Measurements from ENCODE around the gene PATJ. TPM values are rescaled to one million over a fixed set of nuclear protein-coding genes. Genes with fewer than 3 reads are reported as not detected.

PATJ gene
- total and polyA plus RNA-seq, 2 of the 13 experiments (the other 11 are each of a cell fraction or from before 2014, with no cell fraction given): 6.2 to 16.8 TPM

- ChIA-PET CTCF (ENCODE audit: low intra/inter-chr PET ratio, low total read pairs) (no interaction called here), POLR2A (no interaction called here)
- TF ChIP-seq MAF1 (CRISPR knock-in tag; IDR thresholded peaks at IDR 0.05; ENCODE audit: borderline replicate concordance): no peak
- no peak for TF ChIP-seq ATF1 (CRISPR knock-in tag; IDR thresholded peaks at IDR 0.05)
- TF ChIP-seq UBTF (CRISPR knock-in tag; IDR thresholded peaks at IDR 0.05): no peak
- H3K4me2 ChIP-seq (ENCODE audit: low read depth, low read length): no peak overlapping the region
- no peak overlapping the region for H3K9ac ChIP-seq (ENCODE audit: insufficient read depth, low read depth, low read length)
- FAIRE-seq (no peak), DNase-seq (ENCODE audit: low spot score) (no peak), ATAC-seq (no peak)
- H3K79me2 ChIP-seq (ENCODE audit: insufficient read depth, low read length): peaks cover 10% of the 10 kb centered on the region
- intact Hi-C loops (cut with micrococcal nuclease; ENCODE audit: unreplicated experiment) (no loop called here), in situ Hi-C loops (cut with HindIII; ENCODE audit: extremely low pct_ligation_motif_present, low pct_unique_long_range_greater_than_20kb) (no loop called here)
- no peaks in the 10 kb centered on the region for H3K9me3 ChIP-seq (ENCODE audit: low read length)
- H3K36me3 ChIP-seq (replicated peaks in 1 of 2; ENCODE audit: control insufficient read depth in 1 of 2, insufficient read depth in 2 of 2, low read length in 2 of 2): no peaks in the 10 kb centered on the region
- 100% methylated on average over 4 of the region's 4 CpGs for WGBS (ENCODE audit: low lambda C conversion rate)
- no peak overlapping the region for H3K27ac ChIP-seq (ENCODE audit: extremely low read length, insufficient read depth, low read length)
- no peaks in the 10 kb centered on the region for H3K27me3 ChIP-seq (ENCODE audit: control insufficient read depth in 1 of 2, insufficient read depth in 2 of 2, low read length in 2 of 2)
- no peak overlapping the region for H2AFZ ChIP-seq (ENCODE audit: low read length)
- H3K4me1 ChIP-seq (ENCODE audit: insufficient read depth, low read length): peaks cover 49% of the 10 kb centered on the region
- H4K20me1 ChIP-seq (ENCODE audit: insufficient read depth, low read length): no peaks in the 10 kb centered on the region
- BruUV-seq (replicated peaks): no TSS peak
- no peak overlapping the region for H3K4me3 ChIP-seq (replicated peaks in 1 of 3; ENCODE audit: insufficient read depth in 1 of 3, low read depth in 2 of 3, low read length in 3 of 3)
Measured at GRCh38 chr1:61748566-61748965, 6.3 kb downstream of the PATJ start.

- 96% methylated on average over 2 of the region's 2 CpGs for WGBS (ENCODE audit: low lambda C conversion rate)
- TF ChIP-seq NR2C2 (CRISPR knock-in tag; IDR thresholded peaks at IDR 0.05; ENCODE audit: borderline replicate concordance) (no peak), CAMTA2 (CRISPR knock-in tag; IDR thresholded peaks at IDR 0.05; ENCODE audit: borderline replicate concordance) (no peak), HMGA1 (CRISPR knock-in tag; conservative IDR thresholded peaks at IDR 0.05) (no peak), ZNF121 (CRISPR knock-in tag; IDR thresholded peaks at IDR 0.05) (peak; percentile 72), ZNF607 (CRISPR knock-in tag; IDR thresholded peaks at IDR 0.05; ENCODE audit: borderline replicate concordance) (no peak), GABPA (IDR thresholded peaks at IDR 0.05; ENCODE audit: low read depth, low read length) (no peak), GABPA (CRISPR knock-in tag; IDR thresholded peaks at IDR 0.05; ENCODE audit: low read depth) (no peak), CREB1 (IDR thresholded peaks at IDR 0.05) (no peak), CREB1 (CRISPR knock-in tag; IDR thresholded peaks at IDR 0.05) (no peak), ZNF639 (CRISPR knock-in tag; conservative IDR thresholded peaks at IDR 0.05) (no peak), SP5 (CRISPR knock-in tag; IDR thresholded peaks at IDR 0.05; ENCODE audit: borderline replicate concordance, low read depth) (no peak)
- BruUV-seq (replicated peaks): no TSS peak
- H3K9ac ChIP-seq (ENCODE audit: insufficient read depth, low read depth, low read length): no peak overlapping the region
- no peak for ATAC-seq
- no peak overlapping the region for H3K4me3 ChIP-seq (replicated peaks in 1 of 3; ENCODE audit: insufficient read depth in 1 of 3, low read depth in 2 of 3, low read length in 3 of 3)
- H3K79me2 ChIP-seq (ENCODE audit: insufficient read depth, low read length): peaks cover 9% of the 10 kb centered on the region
- H3K9me3 ChIP-seq (ENCODE audit: low read length): no peaks in the 10 kb centered on the region
- H3K27me3 ChIP-seq (ENCODE audit: control insufficient read depth in 1 of 2, insufficient read depth in 2 of 2, low read length in 2 of 2): no peaks in the 10 kb centered on the region
- intact Hi-C loops (cut with micrococcal nuclease; ENCODE audit: unreplicated experiment): no loop called here
- ChIA-PET POLR2A (interaction anchor here (0.7 kb wide), 1 partner anchor 40 kb away, joined by 3 read pairs; no protein-coding TSS in a partner anchor), CTCF (ENCODE audit: low intra/inter-chr PET ratio, low total read pairs) (no interaction called here)
- H3K4me2 ChIP-seq (ENCODE audit: low read depth, low read length): no peak overlapping the region
- no peaks in the 10 kb centered on the region for H4K20me1 ChIP-seq (ENCODE audit: insufficient read depth, low read length)
- FAIRE-seq: no peak
- H3K4me1 ChIP-seq (ENCODE audit: insufficient read depth, low read length): peaks cover 51% of the 10 kb centered on the region
- H3K36me3 ChIP-seq (replicated peaks in 1 of 2; ENCODE audit: control insufficient read depth in 1 of 2, insufficient read depth in 2 of 2, low read length in 2 of 2): no peaks in the 10 kb centered on the region
- DNase-seq (ENCODE audit: low spot score): no peak
- H2AFZ ChIP-seq (ENCODE audit: low read length): no peak overlapping the region
- H3K27ac ChIP-seq (ENCODE audit: extremely low read length, insufficient read depth, low read length): no peak overlapping the region
- in situ Hi-C loops (cut with HindIII; ENCODE audit: extremely low pct_ligation_motif_present, low pct_unique_long_range_greater_than_20kb): no loop called here
Measured at GRCh38 chr1:61749574-61749973, 7.3 kb downstream of the PATJ start.
